BE2C (cell line): Measurements from ENCODE around the gene UGT1A3. TPM values are rescaled to one million over a fixed set of nuclear protein-coding genes. Genes with fewer than 3 reads are reported as not detected.

Experiments used
- DNase-seq: peaks from one replicate; pipeline ENCODE4 v3.0.0-alpha.2; 2020
- H3K27me3 ChIP-seq: fragments of 250-450 bp; sonication (Bioruptor Pico); 2 replicates; pipeline ENCODE4 v1.5.1; 2020; ENCODE audit warnings: mild to moderate bottlenecking
- H3K36me3 ChIP-seq: fragments of 250-450 bp; sonication (Bioruptor Pico); 2 replicates; pipeline ENCODE4 v1.5.1; 2020; ENCODE audit warnings: mild to moderate bottlenecking
- H3K4me1 ChIP-seq: fragments of 250-450 bp; sonication (Bioruptor Pico); 2 replicates; pipeline ENCODE4 v1.5.1; 2020
- H3K4me3 ChIP-seq: 2 replicates; pipeline ENCODE4 v1.5.1; 2011; ENCODE audit warnings: low read depth, low read length
- H3K9me3 ChIP-seq: fragments of 250-450 bp; sonication (Bioruptor Pico); 2 replicates; pipeline ENCODE4 v1.5.1; 2020
- polyA plus RNA-seq: library from polyadenylated mRNA; unstranded; fragments of >200 nt; gene quantifications from one replicate; pipeline ENCODE4 v1.2.1, GENCODE V29; 2012; ENCODE audit warnings: low read depth, missing spikeins; ENCODE audit not compliant: insufficient read length, insufficient read depth
- TF ChIP-seq, protein P1 (sequence below): IDR thresholded peaks from 2 replicates; pipeline ENCODE4 v1.5.1; 2012; ENCODE audit warnings: mild to moderate bottlenecking, low read depth, low read length

The UGT1A3 gene
- not detected for polyA plus RNA-seq

DNA sequence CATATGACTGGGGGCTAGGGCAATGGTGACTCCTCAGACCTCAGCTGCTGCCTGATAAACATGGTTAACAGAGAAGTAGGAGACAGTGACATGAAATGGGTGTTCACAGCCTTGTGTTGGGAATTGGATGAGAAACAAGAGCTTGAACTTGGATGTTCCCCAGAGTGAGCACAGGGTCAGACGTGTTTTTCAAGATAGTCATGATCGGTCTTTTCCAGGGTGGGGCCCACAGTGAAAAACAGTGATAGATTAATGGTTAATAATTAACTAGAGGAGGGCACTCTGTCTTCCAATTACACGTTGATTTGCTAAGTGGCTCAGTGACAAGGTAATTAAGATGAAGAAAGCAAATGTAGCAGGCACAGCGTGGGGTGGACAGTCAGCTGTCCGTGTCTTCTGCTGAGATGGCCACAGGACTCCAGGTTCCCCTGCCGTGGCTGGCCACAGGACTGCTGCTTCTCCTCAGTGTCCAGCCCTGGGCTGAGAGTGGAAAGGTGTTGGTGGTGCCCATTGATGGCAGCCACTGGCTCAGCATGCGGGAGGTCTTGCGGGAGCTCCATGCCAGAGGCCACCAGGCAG lies at the start of gene UGT1A3:
Gene UGT1A3, plus strand, starts transcription at position 320 of the 579 bp plus-strand sequence. Its CDS starts 85 bp downstream, at position 405.
- Histone ChIP-seq H3K9me3 (no peaks in the 10 kb centered on the region), H3K36me3 (no peaks in the 10 kb centered on the region), H3K4me1 (no peaks in the 10 kb centered on the region), H3K27me3 (peaks cover 4% of the 10 kb centered on the region; the same call in 1 of the 2 replicates), H3K4me3 (no peak within 1 kb of the TSS)
- DNase-seq: no peak
- TF ChIP-seq, protein P1, sequence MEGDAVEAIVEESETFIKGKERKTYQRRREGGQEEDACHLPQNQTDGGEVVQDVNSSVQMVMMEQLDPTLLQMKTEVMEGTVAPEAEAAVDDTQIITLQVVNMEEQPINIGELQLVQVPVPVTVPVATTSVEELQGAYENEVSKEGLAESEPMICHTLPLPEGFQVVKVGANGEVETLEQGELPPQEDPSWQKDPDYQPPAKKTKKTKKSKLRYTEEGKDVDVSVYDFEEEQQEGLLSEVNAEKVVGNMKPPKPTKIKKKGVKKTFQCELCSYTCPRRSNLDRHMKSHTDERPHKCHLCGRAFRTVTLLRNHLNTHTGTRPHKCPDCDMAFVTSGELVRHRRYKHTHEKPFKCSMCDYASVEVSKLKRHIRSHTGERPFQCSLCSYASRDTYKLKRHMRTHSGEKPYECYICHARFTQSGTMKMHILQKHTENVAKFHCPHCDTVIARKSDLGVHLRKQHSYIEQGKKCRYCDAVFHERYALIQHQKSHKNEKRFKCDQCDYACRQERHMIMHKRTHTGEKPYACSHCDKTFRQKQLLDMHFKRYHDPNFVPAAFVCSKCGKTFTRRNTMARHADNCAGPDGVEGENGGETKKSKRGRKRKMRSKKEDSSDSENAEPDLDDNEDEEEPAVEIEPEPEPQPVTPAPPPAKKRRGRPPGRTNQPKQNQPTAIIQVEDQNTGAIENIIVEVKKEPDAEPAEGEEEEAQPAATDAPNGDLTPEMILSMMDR: no peak

- Histone ChIP-seq H3K4me1 (no peaks in the 10 kb centered on the region), H3K9me3 (no peaks in the 10 kb centered on the region), H3K27me3 (no peaks in the 10 kb centered on the region), H3K4me3 (no peak overlapping the region), H3K36me3 (no peaks in the 10 kb centered on the region)
- TF ChIP-seq, protein P1: no peak
- DNase-seq: no peak
Measured at GRCh38 chr2:233679196-233679595, 49.6 kb upstream of the UGT1A3 start.

DNA sequence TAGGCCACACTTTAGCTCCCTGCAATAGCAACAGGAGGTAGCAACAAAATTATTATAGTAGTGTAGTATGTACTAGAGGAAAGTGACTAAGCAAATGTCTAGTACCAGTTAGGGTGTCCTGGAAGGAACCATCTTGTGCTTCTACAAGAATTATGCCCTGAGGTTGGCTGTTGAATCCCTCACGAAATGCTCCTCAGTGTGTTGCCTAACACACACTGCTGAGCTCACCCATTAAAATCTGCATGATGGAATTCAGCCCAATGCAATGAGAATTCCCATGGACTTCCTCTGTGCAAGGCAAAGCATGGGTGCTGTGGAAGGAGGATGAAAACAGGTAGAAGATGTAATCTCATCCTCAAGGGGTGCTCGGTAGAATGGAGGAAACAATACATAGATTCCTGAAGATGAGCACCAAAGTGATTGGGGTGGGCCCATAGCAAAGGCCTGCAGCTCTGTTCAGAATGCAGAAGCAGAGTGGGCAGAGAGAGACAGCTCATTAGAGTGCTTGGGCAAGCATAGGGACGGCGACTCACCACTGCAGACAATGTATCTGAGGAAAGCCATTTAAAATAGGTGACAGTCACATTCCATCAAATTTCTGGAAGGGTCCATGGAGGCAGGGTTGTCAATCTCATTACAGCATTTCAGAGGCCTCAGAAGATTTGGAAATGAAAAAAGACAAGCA lies 48.3 kb upstream of the UGT1A3 start:
- TF ChIP-seq, protein P1: no peak
- no peaks in the 10 kb centered on the region for H3K4me1 ChIP-seq
- H3K27me3 ChIP-seq: no peaks in the 10 kb centered on the region
- no peak for DNase-seq
- no peaks in the 10 kb centered on the region for H3K9me3 ChIP-seq
- no peak overlapping the region for H3K4me3 ChIP-seq
- H3K36me3 ChIP-seq: no peaks in the 10 kb centered on the region

DNA sequence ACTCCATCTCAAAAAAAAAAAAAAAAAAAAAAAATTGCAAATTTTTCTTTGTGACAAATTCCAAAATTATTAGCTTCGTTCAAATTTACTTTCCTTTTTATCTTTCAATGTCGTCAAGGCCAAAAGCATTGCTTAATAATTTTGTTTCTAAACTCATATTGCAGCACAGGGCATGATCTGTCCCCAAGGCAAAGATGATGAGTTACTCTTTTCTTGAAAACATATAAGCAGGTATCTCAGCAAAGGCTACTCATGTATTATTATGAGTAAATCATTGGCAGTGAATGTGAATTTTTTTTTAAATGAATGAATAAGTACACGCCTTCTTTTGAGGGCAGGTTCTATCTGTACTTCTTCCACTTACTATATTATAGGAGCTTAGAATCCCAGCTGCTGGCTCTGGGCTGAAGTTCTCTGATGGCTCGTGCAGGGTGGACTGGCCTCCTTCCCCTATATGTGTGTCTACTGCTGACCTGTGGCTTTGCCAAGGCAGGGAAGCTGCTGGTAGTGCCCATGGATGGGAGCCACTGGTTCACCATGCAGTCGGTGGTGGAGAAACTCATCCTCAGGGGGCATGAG lies 47.2 kb upstream of the UGT1A3 start, which contains the start of gene UGT1A7:
Gene UGT1A7, plus strand, starts transcription at position 381 of the 579 bp plus-strand sequence. Its CDS starts 37 bp downstream, at position 418.
- Histone ChIP-seq H3K4me3 (no peak within 1 kb of the TSS), H3K9me3 (no peaks in the 10 kb centered on the region), H3K27me3 (no peaks in the 10 kb centered on the region), H3K36me3 (no peaks in the 10 kb centered on the region), H3K4me1 (no peaks in the 10 kb centered on the region)
- TF ChIP-seq, protein P1: no peak
- DNase-seq: no peak

- no peak for DNase-seq
- Histone ChIP-seq H3K4me3 (no peak overlapping the region), H3K9me3 (no peaks in the 10 kb centered on the region), H3K36me3 (no peaks in the 10 kb centered on the region), H3K27me3 (no peaks in the 10 kb centered on the region), H3K4me1 (no peaks in the 10 kb centered on the region)
- TF ChIP-seq, protein P1: no peak
Measured at GRCh38 chr2:233684640-233685039, 44.2 kb upstream of the UGT1A3 start.

GRCh38 chr2:233686928-233687327 lies 41.9 kb upstream of the UGT1A3 start:
- DNase-seq: no peak
- Histone ChIP-seq H3K4me1 (no peaks in the 10 kb centered on the region), H3K9me3 (no peaks in the 10 kb centered on the region), H3K36me3 (no peaks in the 10 kb centered on the region), H3K4me3 (no peak overlapping the region), H3K27me3 (no peaks in the 10 kb centered on the region)
- TF ChIP-seq, protein P1: no peak
